HL-60 (cell line): ENCODE data around the gene AHSP.
"Not testable (repeated sequence)": the region's sequence is repeated elsewhere in the genome, so short reads cannot be mapped to it uniquely, and the experiment has no call there.

Source experiments
- DNase-seq, 2 experiments: peaks; one replicate each; pipeline ENCODE4 v3.0.0-alpha.2; 2010 to 2020; ENCODE audit warnings: low read depth in 1 of 2, low spot score in 1 of 2
- H3K27ac ChIP-seq: fragments of 250-450 bp; sonication (Bioruptor Pico); replicated peaks from 2 replicates; pipeline ENCODE4 v1.5.1; 2020; ENCODE audit warnings: mild to moderate bottlenecking, moderate library complexity
- H3K27me3 ChIP-seq: fragments of 250-450 bp; sonication (Bioruptor Pico); 2 replicates; pipeline ENCODE4 v1.5.1; 2021; ENCODE audit warnings: mild to moderate bottlenecking, moderate library complexity; ENCODE audit not compliant: insufficient read depth, poor library complexity, severe bottlenecking
- H3K4me3 ChIP-seq: replicated peaks from 2 replicates; pipeline ENCODE4 v1.5.1; 2011; ENCODE audit warnings: mild to moderate bottlenecking, control low read depth, low read length; ENCODE audit not compliant: insufficient read depth
- GABPA ChIP-seq: IDR thresholded peaks from 2 replicates; pipeline ENCODE4 v1.6.1; 2012; ENCODE audit warnings: low read depth
- POLR2AphosphoS5 ChIP-seq: IDR thresholded peaks from 2 replicates; pipeline ENCODE4 v1.6.1; 2012; ENCODE audit warnings: low read depth
- SPI1 ChIP-seq: IDR thresholded peaks from 2 replicates; pipeline ENCODE4 v1.6.1; 2012; ENCODE audit warnings: low read depth, mild to moderate bottlenecking, borderline replicate concordance
- TF ChIP-seq, protein P1 (sequence below): IDR thresholded peaks from one replicate; pipeline ENCODE4 v1.5.1; 2011; ENCODE audit warnings: low read length, control low read depth, inconsistent platforms; ENCODE audit not compliant: insufficient read depth
- TF ChIP-seq, protein P2 (sequence below): IDR thresholded peaks from 2 replicates; pipeline ENCODE4 v1.6.1; 2012; ENCODE audit warnings: low read depth; ENCODE audit not compliant: insufficient replicate concordance

The AHSP gene

DNA sequence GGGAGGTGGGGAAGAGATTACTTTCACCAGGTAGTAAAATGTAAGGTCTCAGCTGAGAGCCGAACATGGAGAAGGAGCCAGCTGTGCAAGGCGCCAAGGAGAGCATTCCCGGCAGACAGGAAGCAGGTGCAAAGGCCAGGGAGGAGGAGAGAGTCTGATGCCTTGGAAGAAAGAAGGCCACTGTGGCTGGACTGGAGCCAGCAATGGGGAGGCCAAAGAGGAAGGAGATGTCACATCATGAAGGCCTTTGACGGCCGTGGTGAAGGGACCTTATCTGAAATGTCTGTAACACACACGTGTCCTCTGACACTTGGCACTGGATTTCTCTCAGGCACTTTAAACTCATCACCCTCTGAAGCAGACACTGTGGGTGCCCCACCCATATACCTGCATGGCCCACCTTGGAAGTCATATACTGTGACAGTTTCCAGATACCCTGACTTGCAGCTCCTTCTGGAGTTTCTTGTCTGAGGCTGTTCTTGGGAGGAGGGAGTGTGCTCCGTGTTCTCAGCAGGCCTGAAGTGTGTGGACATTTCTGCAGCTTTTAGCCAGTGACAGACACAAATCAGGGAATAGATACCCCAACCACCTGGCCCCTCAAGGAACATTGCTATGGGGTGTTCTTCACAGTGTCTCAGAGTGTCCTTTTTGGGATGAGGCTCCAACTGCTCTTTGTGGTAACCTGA lies 46.7 kb upstream of the AHSP start:
- TF ChIP-seq SPI1, result no peak
- no peak for TF ChIP-seq POLR2AphosphoS5
- TF ChIP-seq, protein P1, sequence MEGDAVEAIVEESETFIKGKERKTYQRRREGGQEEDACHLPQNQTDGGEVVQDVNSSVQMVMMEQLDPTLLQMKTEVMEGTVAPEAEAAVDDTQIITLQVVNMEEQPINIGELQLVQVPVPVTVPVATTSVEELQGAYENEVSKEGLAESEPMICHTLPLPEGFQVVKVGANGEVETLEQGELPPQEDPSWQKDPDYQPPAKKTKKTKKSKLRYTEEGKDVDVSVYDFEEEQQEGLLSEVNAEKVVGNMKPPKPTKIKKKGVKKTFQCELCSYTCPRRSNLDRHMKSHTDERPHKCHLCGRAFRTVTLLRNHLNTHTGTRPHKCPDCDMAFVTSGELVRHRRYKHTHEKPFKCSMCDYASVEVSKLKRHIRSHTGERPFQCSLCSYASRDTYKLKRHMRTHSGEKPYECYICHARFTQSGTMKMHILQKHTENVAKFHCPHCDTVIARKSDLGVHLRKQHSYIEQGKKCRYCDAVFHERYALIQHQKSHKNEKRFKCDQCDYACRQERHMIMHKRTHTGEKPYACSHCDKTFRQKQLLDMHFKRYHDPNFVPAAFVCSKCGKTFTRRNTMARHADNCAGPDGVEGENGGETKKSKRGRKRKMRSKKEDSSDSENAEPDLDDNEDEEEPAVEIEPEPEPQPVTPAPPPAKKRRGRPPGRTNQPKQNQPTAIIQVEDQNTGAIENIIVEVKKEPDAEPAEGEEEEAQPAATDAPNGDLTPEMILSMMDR, result no peak
- TF ChIP-seq, protein P2, sequence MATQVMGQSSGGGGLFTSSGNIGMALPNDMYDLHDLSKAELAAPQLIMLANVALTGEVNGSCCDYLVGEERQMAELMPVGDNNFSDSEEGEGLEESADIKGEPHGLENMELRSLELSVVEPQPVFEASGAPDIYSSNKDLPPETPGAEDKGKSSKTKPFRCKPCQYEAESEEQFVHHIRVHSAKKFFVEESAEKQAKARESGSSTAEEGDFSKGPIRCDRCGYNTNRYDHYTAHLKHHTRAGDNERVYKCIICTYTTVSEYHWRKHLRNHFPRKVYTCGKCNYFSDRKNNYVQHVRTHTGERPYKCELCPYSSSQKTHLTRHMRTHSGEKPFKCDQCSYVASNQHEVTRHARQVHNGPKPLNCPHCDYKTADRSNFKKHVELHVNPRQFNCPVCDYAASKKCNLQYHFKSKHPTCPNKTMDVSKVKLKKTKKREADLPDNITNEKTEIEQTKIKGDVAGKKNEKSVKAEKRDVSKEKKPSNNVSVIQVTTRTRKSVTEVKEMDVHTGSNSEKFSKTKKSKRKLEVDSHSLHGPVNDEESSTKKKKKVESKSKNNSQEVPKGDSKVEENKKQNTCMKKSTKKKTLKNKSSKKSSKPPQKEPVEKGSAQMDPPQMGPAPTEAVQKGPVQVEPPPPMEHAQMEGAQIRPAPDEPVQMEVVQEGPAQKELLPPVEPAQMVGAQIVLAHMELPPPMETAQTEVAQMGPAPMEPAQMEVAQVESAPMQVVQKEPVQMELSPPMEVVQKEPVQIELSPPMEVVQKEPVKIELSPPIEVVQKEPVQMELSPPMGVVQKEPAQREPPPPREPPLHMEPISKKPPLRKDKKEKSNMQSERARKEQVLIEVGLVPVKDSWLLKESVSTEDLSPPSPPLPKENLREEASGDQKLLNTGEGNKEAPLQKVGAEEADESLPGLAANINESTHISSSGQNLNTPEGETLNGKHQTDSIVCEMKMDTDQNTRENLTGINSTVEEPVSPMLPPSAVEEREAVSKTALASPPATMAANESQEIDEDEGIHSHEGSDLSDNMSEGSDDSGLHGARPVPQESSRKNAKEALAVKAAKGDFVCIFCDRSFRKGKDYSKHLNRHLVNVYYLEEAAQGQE, result no peak
- TF ChIP-seq GABPA, result no peak
- Histone ChIP-seq H3K27ac (no peak overlapping the region), H3K27me3 (peaks cover 5% of the 10 kb centered on the region), H3K4me3 (no peak overlapping the region)
- DNase-seq, result no peak

DNA sequence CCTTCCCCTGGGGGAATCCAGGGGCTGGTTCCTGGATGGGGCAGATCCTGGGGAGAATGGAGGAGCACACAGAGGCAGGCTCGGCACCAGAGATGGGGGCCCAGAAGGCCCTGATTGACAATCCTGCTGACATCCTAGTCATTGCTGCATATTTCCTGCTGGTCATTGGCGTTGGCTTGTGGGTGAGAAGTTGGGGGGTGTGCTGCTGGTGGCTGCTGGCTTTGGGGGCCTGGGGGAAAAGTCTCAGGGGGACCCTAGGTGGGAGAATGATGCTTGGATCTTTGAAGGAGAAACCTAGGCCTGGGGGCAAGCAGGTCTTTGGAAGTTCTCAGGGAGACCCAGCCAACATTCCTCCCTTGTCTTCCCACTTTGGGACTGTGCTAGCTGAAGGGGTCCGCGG lies 44.6 kb upstream of the AHSP start, which contains the start of gene SLC5A2:
Gene SLC5A2, plus strand, starts transcription at position 43 of the 400 bp plus-strand sequence. Its CDS starts 14 bp downstream, at position 57.
- Histone ChIP-seq H3K27ac (no peak within 1 kb of the TSS), H3K4me3 (no peak within 1 kb of the TSS), H3K27me3 (no peaks in the 10 kb centered on the region)
- DNase-seq, result no peak
- TF ChIP-seq, protein P2, result no peak

DNA sequence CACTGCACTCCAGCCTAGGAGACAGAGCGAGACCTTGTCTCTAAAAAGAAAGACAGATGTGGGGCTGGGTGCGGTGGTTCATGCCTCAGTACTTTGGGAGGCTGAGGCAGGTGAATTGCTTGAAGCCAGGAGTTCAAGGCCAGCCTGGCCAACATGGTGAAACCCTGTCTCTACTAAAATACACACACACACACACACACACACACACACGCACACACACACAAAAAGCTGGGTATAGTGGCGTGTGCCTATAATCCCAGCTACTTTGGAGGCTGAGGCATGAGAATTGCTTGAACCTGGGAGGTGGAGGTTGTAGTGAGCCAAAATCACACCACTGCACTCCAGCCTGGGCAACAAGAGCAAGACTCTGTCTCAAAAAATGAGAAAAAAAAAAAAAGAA lies 43.7 kb upstream of the AHSP start:
- H3K27me3 ChIP-seq, H3K4me3 ChIP-seq, H3K27ac ChIP-seq, DNase-seq: not testable (repeated sequence)

DNA sequence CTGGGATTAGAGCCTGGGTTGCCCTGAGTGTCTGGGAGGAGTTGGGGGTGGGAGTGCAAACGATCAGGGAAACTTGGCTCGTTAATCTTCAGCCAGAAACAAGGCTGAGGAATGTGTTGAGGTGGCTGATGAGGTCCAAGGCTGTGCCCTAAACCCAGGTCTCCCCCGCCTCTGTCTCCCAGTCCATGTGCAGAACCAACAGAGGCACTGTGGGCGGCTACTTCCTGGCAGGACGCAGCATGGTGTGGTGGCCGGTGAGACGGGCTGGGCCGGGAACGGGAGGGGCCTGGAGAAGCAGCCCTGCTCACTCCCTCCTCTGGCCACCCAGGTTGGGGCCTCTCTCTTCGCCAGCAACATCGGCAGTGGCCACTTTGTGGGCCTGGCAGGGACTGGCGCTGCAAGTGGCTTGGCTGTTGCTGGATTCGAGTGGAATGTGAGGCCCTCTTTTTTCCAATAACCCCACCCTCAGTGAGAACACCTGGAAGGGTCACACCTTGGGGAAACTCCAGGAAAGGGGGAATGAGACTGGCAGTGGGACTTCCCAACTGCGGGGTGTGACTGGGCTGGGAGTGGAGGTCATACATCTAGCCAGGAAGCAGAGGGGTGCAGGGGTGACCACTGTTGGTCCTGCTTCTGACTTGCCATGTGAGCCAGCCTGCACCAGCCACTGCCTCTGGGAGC lies 43.1 kb upstream of the AHSP start:
- no peak for TF ChIP-seq POLR2AphosphoS5
- TF ChIP-seq SPI1, result no peak
- no peak for TF ChIP-seq GABPA
- TF ChIP-seq, protein P1, result no peak
- TF ChIP-seq, protein P2, result no peak
- Histone ChIP-seq H3K4me3 (no peak overlapping the region), H3K27me3 (no peaks in the 10 kb centered on the region), H3K27ac (no peak overlapping the region)
- DNase-seq, result no peak
